H54 (cell line): Measurements from ENCODE around the gene OR56B4.
"Not testable (repeated sequence)": the region's sequence is repeated elsewhere in the genome, so short reads cannot be mapped to it uniquely, and the experiment has no call there.

ENCODE experiments used
- DNase-seq: peaks from one replicate; pipeline ENCODE4 v3.0.0; 2011; ENCODE audit warnings: low spot score, mixed read lengths; ENCODE audit not compliant: insufficient read length
- FAIRE-seq: peaks from 3 replicates; lab custom pipeline; 2011; peaks lifted over from hg19 to GRCh38; lab: Jason Lieb, UNC
- POLR2A ChIP-seq: IDR thresholded peaks from 2 replicates; pipeline ENCODE4 v1.6.1; 2011; ENCODE audit warnings: low read depth, mild to moderate bottlenecking, low read length

OR56B4 gene

DNA sequence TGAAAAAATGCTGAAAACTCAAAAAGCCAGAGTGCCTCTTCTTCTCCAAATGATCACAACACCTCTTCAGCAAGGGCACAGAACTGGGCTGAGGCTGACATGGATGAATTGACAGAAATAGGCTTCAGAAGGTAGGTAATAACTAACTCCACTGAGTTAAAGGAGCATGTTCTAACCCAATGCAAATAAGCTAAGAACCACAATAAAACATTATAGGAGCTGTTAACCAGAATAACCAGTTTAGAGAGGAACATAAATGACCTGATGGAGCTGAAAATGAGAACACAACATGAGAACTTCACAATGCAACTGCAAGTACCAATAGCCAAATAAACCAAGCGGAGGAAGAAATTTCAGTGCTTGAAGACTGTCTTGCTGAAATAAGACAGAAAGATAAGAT, 9.2 kb downstream of the OR56B4 start:
- FAIRE-seq: no peak

DNA sequence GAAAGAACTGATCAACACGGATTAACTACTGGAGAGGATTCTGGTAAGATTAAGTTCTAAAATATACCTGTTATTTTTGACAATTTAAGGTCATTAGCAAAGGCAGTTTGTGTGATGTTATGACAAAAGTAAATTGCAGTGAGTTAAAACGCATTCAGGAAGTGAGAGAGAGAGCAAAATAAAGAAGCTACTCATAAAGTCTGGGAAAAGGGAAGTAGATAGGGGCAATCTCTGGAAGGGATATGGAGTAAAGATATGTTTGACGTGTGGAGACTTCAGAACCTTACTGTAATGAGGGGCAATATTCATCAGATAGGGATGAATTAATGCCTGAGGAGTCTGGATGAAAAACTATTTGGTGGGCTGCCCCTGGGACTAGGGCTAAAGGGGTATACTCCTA, 16.8 kb downstream of the OR56B4 start:
- no peak for FAIRE-seq
- no peak for DNase-seq
- no peak for TF ChIP-seq POLR2A

More for the DNA sequence above, 9.2 kb downstream of the OR56B4 start:
- TF ChIP-seq POLR2A: no peak
- DNase-seq: no peak

DNA sequence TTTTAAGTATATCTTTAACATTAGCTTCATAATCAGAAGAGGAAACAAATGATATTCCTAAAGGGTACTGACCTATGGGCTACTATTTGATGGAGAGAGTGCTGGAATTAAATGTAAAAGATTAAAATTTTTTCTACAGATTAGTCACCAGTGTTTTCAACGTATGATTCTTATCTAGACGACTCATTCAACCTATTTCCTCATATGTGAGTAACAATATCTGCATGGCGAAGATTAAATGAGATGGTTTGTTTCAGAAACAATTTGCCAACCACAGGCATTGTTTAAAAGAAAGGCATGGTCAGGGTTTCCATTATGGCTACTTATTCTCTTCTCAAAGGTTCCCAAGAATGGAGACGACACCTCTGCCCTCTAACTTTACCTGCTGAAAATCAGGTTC, 20.4 kb downstream of the OR56B4 start:
- no peak for FAIRE-seq
- no peak for TF ChIP-seq POLR2A
- DNase-seq: no peak

DNA sequence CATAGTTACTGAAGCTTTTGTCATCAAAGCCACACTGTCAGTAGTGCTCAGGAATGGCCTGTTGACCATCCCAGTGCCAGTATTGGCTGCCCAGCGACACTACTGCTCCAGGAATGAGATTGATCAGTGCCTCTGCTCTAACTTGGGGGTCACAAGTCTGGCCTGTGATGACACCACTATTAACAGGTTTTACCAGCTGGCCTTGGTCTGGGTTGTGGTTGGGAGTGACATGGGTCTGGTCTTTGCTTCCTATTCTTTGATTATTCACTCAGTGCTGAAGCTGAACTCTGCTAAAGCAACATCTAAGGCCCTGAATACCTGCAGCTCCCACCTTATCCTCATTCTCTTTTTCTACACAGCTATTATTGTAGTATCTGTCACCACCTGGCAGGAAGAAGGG, 21.5 kb downstream of the OR56B4 start:
- TF ChIP-seq POLR2A: no peak
- FAIRE-seq (no peak), DNase-seq (no peak)

DNA sequence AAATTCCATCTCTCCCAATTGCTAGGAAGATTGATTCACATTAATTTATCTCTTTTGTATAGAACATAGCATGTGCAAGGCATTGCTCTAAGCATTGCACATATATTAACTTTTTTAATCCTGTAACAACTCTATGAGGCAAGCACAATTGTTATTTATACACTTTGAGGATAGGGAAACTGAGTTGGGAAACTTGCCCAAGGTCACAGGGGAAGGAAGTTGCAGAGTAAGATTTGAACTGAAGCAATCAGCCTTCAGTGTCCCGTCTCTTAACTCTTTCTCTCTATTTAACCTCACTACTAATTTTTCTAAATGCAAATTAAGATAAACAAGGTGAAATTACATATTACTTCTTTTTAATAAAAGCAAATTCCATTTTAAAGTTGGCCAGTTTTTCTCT, 22.2 kb downstream of the OR56B4 start:
- FAIRE-seq: no peak
- TF ChIP-seq POLR2A: no peak

DNA sequence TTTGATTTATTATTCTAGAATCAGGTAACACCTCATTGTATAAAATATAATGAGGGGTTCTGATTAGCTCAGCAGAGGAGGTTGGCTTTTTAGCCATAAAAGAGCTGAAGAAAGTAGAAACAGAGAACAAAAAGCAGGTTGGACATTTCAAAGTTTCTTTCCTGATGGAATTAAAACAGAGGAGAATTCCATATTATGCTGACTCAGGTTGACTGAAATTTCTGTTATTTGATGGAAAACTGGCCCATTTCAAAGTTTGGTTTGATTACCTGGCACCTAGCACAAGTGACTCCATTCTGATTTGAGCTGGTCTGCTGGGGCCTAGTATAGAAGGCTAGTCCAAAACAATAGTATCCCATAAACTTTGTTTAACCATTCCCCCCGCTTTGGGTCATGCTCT, 24.9 kb downstream of the OR56B4 start:
- DNase-seq (no peak), FAIRE-seq (no peak)
- no peak for TF ChIP-seq POLR2A

More for the DNA sequence above, 22.2 kb downstream of the OR56B4 start:
- DNase-seq: no peak

DNA sequence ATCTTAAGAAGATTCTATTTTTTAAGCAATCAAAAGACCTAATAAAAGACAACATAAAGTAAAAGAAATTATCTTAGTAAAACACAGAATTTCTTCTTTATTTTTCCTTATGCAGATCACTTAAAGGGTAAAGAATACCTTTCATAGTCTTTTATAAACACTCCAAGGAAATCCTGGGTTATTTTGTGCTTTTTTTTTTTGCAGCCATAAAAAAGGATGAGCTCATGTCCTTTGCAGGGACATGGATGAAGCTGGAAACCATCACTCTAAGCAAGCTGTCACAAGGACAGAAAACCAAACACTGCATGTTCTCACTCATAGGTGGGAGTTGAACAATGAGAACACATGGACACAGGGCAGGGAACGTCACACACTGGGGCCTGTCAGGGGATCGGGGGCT, 28.5 kb downstream of the OR56B4 start:
- DNase-seq, FAIRE-seq: not testable (repeated sequence)

DNA sequence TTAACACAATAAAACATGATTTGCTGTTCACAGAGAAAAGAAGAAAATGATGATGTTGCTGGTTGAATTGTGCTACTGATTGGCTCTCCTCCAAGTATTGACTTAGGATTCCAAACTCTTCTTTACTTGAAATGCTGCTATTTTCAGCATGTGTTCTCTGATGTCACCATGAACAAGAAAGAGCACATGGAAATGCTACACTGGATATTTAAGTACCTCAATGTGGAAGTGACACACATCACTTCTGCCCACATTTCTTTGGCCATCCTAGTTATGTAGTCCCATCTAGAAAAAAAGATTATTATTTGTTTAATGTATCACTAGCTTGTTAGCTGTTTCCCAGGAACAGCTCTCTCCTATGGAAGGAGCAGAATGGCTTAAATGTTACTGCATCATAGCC, 35.5 kb downstream of the OR56B4 start:
- DNase-seq (no peak), FAIRE-seq (no peak)
- TF ChIP-seq POLR2A: no peak

DNA sequence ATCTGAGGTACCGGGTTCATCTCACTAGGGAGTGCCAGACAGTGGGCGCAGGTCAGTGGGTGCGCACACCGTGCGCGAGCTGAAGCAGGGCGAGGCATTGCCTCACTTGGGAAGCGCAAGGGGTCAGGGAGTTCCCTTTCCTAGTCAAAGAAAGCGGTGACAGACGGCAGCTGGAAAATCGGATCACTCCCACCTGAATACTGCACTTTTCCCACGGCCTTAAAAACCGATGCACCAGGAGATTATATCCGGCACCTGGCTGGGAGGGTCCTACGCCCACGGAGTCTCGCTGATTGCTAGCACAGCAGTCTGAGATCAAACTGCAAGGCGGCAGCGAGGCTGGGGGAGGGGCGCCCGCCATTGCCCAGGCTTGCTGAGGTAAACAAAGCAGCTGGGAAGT, 36.3 kb downstream of the OR56B4 start:
- DNase-seq, FAIRE-seq: not testable (repeated sequence)

DNA sequence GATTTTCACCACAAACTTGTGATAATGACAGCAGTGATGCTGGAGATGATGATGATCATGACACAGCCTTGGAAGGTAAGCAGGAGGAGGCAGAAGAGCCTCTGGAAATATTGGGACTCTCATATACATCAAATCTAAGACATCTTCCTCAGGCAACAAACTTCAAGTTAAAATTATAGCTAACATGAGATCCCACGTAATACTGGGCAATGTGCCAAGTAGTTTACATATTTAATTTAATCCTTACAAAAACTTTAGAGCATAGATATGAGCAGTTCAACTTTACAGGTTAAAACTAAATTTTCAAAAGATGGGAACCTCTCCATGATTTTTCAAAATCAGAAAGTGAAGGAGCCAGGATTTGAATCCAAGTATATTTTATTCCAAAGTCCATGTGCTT, 43.6 kb downstream of the OR56B4 start:
- DNase-seq: no peak
- no peak for TF ChIP-seq POLR2A
- FAIRE-seq: no peak

DNA sequence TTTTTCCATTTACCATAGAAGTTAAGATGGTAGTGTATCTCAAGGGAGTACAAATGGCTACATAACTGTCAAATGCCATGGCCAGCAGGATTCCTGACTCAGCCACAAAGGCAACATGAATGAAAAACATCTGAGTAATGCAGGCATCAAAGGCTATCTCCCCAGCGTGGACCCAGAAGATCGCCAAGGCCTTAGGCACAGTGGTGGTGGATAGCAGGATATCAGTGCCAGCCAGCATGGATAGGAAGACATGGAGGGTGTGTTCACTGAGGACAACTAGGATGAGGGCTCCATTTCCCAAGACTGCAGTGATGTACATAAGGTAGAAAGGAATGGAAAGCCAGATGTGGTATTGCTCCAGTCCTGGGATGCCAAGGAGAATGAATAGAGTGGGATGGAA, 44.6 kb downstream of the OR56B4 start:
- DNase-seq: no peak
- no peak for FAIRE-seq
- TF ChIP-seq POLR2A: no peak

DNA sequence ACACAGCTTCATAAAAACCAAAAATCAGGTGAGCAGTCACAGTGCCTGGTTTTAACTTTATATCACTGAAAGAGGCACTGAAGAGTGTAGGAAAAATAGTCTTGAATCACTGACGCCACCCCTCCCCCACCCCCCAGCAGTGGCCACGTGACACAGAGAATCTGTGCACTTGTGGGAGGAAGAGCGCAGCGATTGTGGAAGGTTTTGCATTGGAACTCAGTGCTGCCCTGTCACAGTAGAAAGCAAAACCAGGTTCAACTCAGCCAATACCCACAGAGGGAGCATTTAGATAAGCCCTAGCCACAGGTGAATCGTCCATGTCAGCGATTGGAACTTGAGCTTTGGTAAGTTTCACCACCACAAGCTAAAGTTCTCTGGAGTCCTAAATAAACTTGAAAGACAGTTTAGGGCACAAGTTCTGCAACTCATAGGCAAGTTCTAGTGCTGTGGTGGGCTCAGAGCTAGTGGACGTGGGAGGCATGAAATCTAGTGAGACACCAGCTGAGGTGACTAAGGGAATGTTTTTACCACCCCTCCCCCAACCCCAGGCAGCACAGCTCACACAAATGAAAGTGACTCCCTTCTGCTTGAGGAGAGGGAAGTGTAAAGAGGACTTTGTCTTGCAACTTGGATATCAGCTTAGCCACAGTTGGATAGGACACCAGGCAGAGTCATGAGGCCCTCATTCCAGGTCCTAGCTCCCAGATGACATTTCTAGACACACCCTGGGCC, 49.3 kb downstream of the OR56B4 start:
- TF ChIP-seq POLR2A: no peak
- FAIRE-seq (no peak), DNase-seq (no peak)
